ENCODE data around the gene CDHR5.
A peak's percentile ranks its signal among the peaks of the same experiment; 100 is the strongest.
"Not testable (repeated sequence)": the region's sequence is repeated elsewhere in the genome, so short reads cannot be mapped to it uniquely, and the experiment has no call there.

CDHR5 gene

GRCh38 chr11:577611-577894, 47.2 kb downstream of the CDHR5 start:
- no peak for DNase-seq (ENCODE audit: low read depth)
- no peak for TF ChIP-seq CTCF (IDR thresholded peaks at IDR 0.05; ENCODE audit: insufficient read depth, low read depth, low read length, missing control alignments)
- H3K4me3 ChIP-seq (ENCODE audit: low read length) = peak overlapping the region; percentile 93

- TF ChIP-seq CTCF (IDR thresholded peaks at IDR 0.05; ENCODE audit: insufficient read depth, low read depth, low read length, missing control alignments) = no peak
- H3K4me3 ChIP-seq (ENCODE audit: low read length) = peak overlapping the region; percentile 93
- DNase-seq (ENCODE audit: low read depth) = no peak
Measured at GRCh38 chr11:576811-577610, 47.7 kb downstream of the CDHR5 start.

- H3K4me3 ChIP-seq (ENCODE audit: low read length) = peak within 1 kb of the TSS; percentile 93
- no peak for TF ChIP-seq CTCF (IDR thresholded peaks at IDR 0.05; ENCODE audit: insufficient read depth, low read depth, low read length, missing control alignments)
- peak; percentile 95 for DNase-seq (ENCODE audit: low read depth)
Measured at GRCh38 chr11:575996-576768, 48.6 kb downstream of the CDHR5 start, which contains the start of gene PHRF1. PHRF1 (plus strand) TSS chr11:576470; CDS start chr11:581513, 5,043 bp downstream.

GRCh38 chr11:575313-575995, 49.3 kb downstream of the CDHR5 start:
- TF ChIP-seq CTCF (IDR thresholded peaks at IDR 0.05; ENCODE audit: insufficient read depth, low read depth, low read length, missing control alignments) = no peak
- peak overlapping the region; percentile 62 for H3K4me3 ChIP-seq (ENCODE audit: low read length)
- DNase-seq (ENCODE audit: low read depth) = no peak

- TF ChIP-seq CTCF (IDR thresholded peaks at IDR 0.05; ENCODE audit: insufficient read depth, low read depth, low read length, missing control alignments) = no peak
- DNase-seq (ENCODE audit: low read depth) = no peak
Measured at GRCh38 chr11:574632-575312, 50.0 kb downstream of the CDHR5 start.

GRCh38 chr11:574031-574570, 50.7 kb downstream of the CDHR5 start:
- peak overlapping the region; percentile 62 for H3K4me3 ChIP-seq (ENCODE audit: low read length)
- DNase-seq (ENCODE audit: low read depth) = not testable (repeated sequence)

More at GRCh38 chr11:574632-575312, 50.0 kb downstream of the CDHR5 start:
- H3K4me3 ChIP-seq (ENCODE audit: low read length) = peak overlapping the region; percentile 62
